Mammary epithelial cell (primary cell): Measurements from ENCODE around the gene HAUS8.
"Not testable (repeated sequence)": the region's sequence is repeated elsewhere in the genome, so short reads cannot be mapped to it uniquely, and the experiment has no call there.

Experiments
- CTCF ChIP-seq, 2 donors: IDR thresholded peaks in 1 of 2; conservative IDR thresholded peaks in 1 of 2; 2 replicates each; pipeline ENCODE4 v1.5.1; 2011 to 2012; ENCODE audit warnings: inconsistent platforms in 2 of 2, low read length in 2 of 2, mild to moderate bottlenecking in 2 of 2, control low read depth in 1 of 2, low read depth in 1 of 2; ENCODE audit not compliant: insufficient read depth in 1 of 2; ENCODE audit errors: extremely low read depth in 1 of 2
- EZH2 ChIP-seq: IDR thresholded peaks from 2 replicates; pipeline ENCODE4 v1.6.1; 2012; ENCODE audit warnings: low read length, inconsistent platforms, borderline replicate concordance

- TF ChIP-seq CTCF (conservative IDR thresholded peaks at IDR 0.05 in 1 of 2, IDR thresholded peaks at IDR 0.05 in 1 of 2; ENCODE audit: extremely low read depth in 1 of 2, insufficient read depth in 1 of 2, low read depth in 1 of 2, low read length in 2 of 2); EZH2: not testable (repeated sequence)
These were observed 60.9 kb downstream of the HAUS8 start for GRCh38 chr19:17014212-17014861.
